GM19467 (cell line): ENCODE results near the gene ZNF672.

Source experiments
- ATAC-seq: cut with Tn5 transposase; IDR thresholded peaks from one replicate; pipeline ENCODE4 v1.9.1; 2021; ENCODE audit warnings: mild to moderate bottlenecking, moderate library complexity; ENCODE audit not compliant: unreplicated experiment

ZNF672 gene

GRCh38 chr1:248831842-248832241, 6.2 kb upstream of the ZNF672 start:
- no peak for ATAC-seq

- no peak for ATAC-seq
These were observed 3.6 kb upstream of the ZNF672 start for GRCh38 chr1:248834343-248834940.

- ATAC-seq, result no peak
These were observed 811 bp upstream of the ZNF672 start for GRCh38 chr1:248837045-248837780.

GRCh38 chr1:248838357-248839167, 538 bp downstream of the ZNF672 start:
- ATAC-seq, result peak; percentile 65

- no peak for ATAC-seq
These were observed 1.1 kb downstream of the ZNF672 start for GRCh38 chr1:248839168-248839555.

- no peak for ATAC-seq
These were observed 2.9 kb downstream of the ZNF672 start for GRCh38 chr1:248840946-248841345.

- no peak for ATAC-seq
These were observed 3.8 kb downstream of the ZNF672 start for GRCh38 chr1:248841702-248842395.

- no peak for ATAC-seq
These were observed 4.8 kb downstream of the ZNF672 start for GRCh38 chr1:248842781-248843331.

GRCh38 chr1:248843687-248844086, 5.7 kb downstream of the ZNF672 start:
- ATAC-seq, result no peak

GRCh38 chr1:248844526-248844925, 6.5 kb downstream of the ZNF672 start:
- ATAC-seq, result no peak

- ATAC-seq, result no peak
These were observed 9.3 kb downstream of the ZNF672 start for GRCh38 chr1:248847181-248847955.

GRCh38 chr1:248847956-248848561, 10.0 kb downstream of the ZNF672 start:
- no peak for ATAC-seq

GRCh38 chr1:248848602-248849001, 10.6 kb downstream of the ZNF672 start:
- ATAC-seq, result no peak

- no peak for ATAC-seq
These were observed 11.1 kb downstream of the ZNF672 start for GRCh38 chr1:248849152-248849551.

- ATAC-seq, result no peak
These were observed 11.6 kb downstream of the ZNF672 start for GRCh38 chr1:248849637-248850036.

GRCh38 chr1:248850124-248850523, 12.1 kb downstream of the ZNF672 start:
- no peak for ATAC-seq

GRCh38 chr1:248850536-248851251, 12.7 kb downstream of the ZNF672 start:
- ATAC-seq, result no peak

GRCh38 chr1:248851390-248851789, 13.4 kb downstream of the ZNF672 start:
- ATAC-seq, result no peak
